Activated CD4-positive, alpha-beta T cell treated with anti-CD3 and anti-CD28 coated beads, Interleukin-2, amount 50 U/mL, for 48 hours (primary cell): ENCODE data around the gene SCLY.

Experiments
- DNase-seq, 2 experiments: peaks; one replicate each; pipeline ENCODE4 v3.0.0-alpha.2; 2020

The SCLY gene

GRCh38 chr2:238075397-238075796 lies 14.6 kb downstream of the SCLY start:
- DNase-seq = no peak

GRCh38 chr2:238077292-238077691 lies 16.5 kb downstream of the SCLY start:
- no peak for DNase-seq

GRCh38 chr2:238079874-238080327 lies 19.1 kb downstream of the SCLY start:
- DNase-seq = no peak

- no peak for DNase-seq
These were observed 19.7 kb downstream of the SCLY start for GRCh38 chr2:238080518-238080917.

GRCh38 chr2:238081150-238081549 lies 20.3 kb downstream of the SCLY start:
- no peak for DNase-seq

- DNase-seq = no peak
These were observed 20.8 kb downstream of the SCLY start for GRCh38 chr2:238081561-238081960.

- DNase-seq = no peak
These were observed 21.4 kb downstream of the SCLY start for GRCh38 chr2:238082151-238082550.

- no peak for DNase-seq
These were observed 22.0 kb downstream of the SCLY start for GRCh38 chr2:238082827-238083226.

GRCh38 chr2:238083919-238084318 lies 23.1 kb downstream of the SCLY start:
- no peak for DNase-seq

GRCh38 chr2:238084761-238085160 lies 24.0 kb downstream of the SCLY start:
- peak in 1 of 2 experiments; percentile 1 for DNase-seq

- no peak for DNase-seq
These were observed 25.1 kb downstream of the SCLY start for GRCh38 chr2:238085899-238086298.

GRCh38 chr2:238087211-238087610 lies 26.4 kb downstream of the SCLY start:
- no peak for DNase-seq

- no peak for DNase-seq
These were observed 30.1 kb downstream of the SCLY start for GRCh38 chr2:238090887-238091286.

GRCh38 chr2:238091436-238092060 lies 30.7 kb downstream of the SCLY start:
- DNase-seq = peak in 1 of 2 experiments; percentile 1

GRCh38 chr2:238092486-238093035 lies 31.8 kb downstream of the SCLY start:
- peak in 1 of 2 experiments; percentile 2 for DNase-seq

GRCh38 chr2:238093181-238094140 lies 32.7 kb downstream of the SCLY start:
- DNase-seq = peak in 1 of 2 experiments; percentile 3

- DNase-seq = no peak
These were observed 33.7 kb downstream of the SCLY start for GRCh38 chr2:238094438-238095022.

GRCh38 chr2:238095143-238095542 lies 34.3 kb downstream of the SCLY start:
- DNase-seq = peak in 1 of 2 experiments; percentile 2

GRCh38 chr2:238096311-238097011 lies 35.7 kb downstream of the SCLY start:
- peak in 1 of 2 experiments; percentile 2 for DNase-seq

GRCh38 chr2:238097201-238097987 lies 36.6 kb downstream of the SCLY start:
- DNase-seq = peak in 1 of 2 experiments; percentile 4
